IPS-20b (cell line): Measurements from ENCODE around the gene CDKAL1.

Experiments
- H3K27ac ChIP-seq: one replicate; pipeline ENCODE4 v1.5.1; 2013; ENCODE audit warnings: low read length
- H3K27me3 ChIP-seq: 2 replicates; pipeline ENCODE4 v1.6.1; 2013; ENCODE audit warnings: mild to moderate bottlenecking, low read length, inconsistent platforms; ENCODE audit not compliant: insufficient read depth
- H3K36me3 ChIP-seq: 2 replicates; pipeline ENCODE4 v1.6.1; 2013; ENCODE audit warnings: low read depth, mild to moderate bottlenecking, inconsistent platforms, low read length, moderate library complexity; ENCODE audit not compliant: insufficient read depth
- H3K4me1 ChIP-seq: 2 replicates; pipeline ENCODE4 v1.6.1; 2013; ENCODE audit warnings: mild to moderate bottlenecking, control low read depth, inconsistent platforms, low read length, moderate library complexity; ENCODE audit not compliant: insufficient read depth
- H3K4me3 ChIP-seq: 2 replicates; pipeline ENCODE4 v1.5.1; 2013; ENCODE audit warnings: mild to moderate bottlenecking, low read length, inconsistent platforms
- H3K9ac ChIP-seq: 2 replicates; pipeline ENCODE4 v1.6.1; 2013; ENCODE audit warnings: low read depth, mild to moderate bottlenecking, inconsistent platforms, low read length, moderate library complexity
- H3K9me3 ChIP-seq: 2 replicates; pipeline ENCODE4 v1.6.1; 2013; ENCODE audit warnings: mild to moderate bottlenecking, low read depth, low read length, inconsistent platforms; ENCODE audit not compliant: insufficient read depth

CDKAL1 gene

GRCh38 chr6:20835315-20836010 is 301.2 kb downstream of the CDKAL1 start:
- no peaks in the 10 kb centered on the region for H3K27me3 ChIP-seq
- H3K36me3 ChIP-seq, result no peaks in the 10 kb centered on the region
- H3K9ac ChIP-seq, result no peak overlapping the region
- H3K9me3 ChIP-seq, result no peaks in the 10 kb centered on the region
- H3K4me3 ChIP-seq, result no peak overlapping the region
- H3K27ac ChIP-seq, result no peak overlapping the region
- H3K4me1 ChIP-seq, result peaks cover 15% of the 10 kb centered on the region

GRCh38 chr6:20837189-20837588 is 302.9 kb downstream of the CDKAL1 start:
- Histone ChIP-seq H3K4me3 (no peak overlapping the region), H3K4me1 (peaks cover 15% of the 10 kb centered on the region), H3K9ac (no peak overlapping the region), H3K9me3 (no peaks in the 10 kb centered on the region), H3K36me3 (no peaks in the 10 kb centered on the region), H3K27ac (no peak overlapping the region), H3K27me3 (no peaks in the 10 kb centered on the region)

GRCh38 chr6:20838113-20838512 is 303.9 kb downstream of the CDKAL1 start:
- no peaks in the 10 kb centered on the region for H3K27me3 ChIP-seq
- H3K27ac ChIP-seq, result no peak overlapping the region
- H3K9ac ChIP-seq, result no peak overlapping the region
- no peaks in the 10 kb centered on the region for H3K9me3 ChIP-seq
- peaks cover 15% of the 10 kb centered on the region for H3K4me1 ChIP-seq
- no peak overlapping the region for H3K4me3 ChIP-seq
- no peaks in the 10 kb centered on the region for H3K36me3 ChIP-seq

GRCh38 chr6:20839630-20840029 is 305.4 kb downstream of the CDKAL1 start:
- H3K9ac ChIP-seq, result no peak overlapping the region
- no peaks in the 10 kb centered on the region for H3K9me3 ChIP-seq
- H3K4me3 ChIP-seq, result no peak overlapping the region
- H3K36me3 ChIP-seq, result no peaks in the 10 kb centered on the region
- no peaks in the 10 kb centered on the region for H3K27me3 ChIP-seq
- peaks cover 3% of the 10 kb centered on the region for H3K4me1 ChIP-seq
- H3K27ac ChIP-seq, result no peak overlapping the region

- no peak overlapping the region for H3K4me3 ChIP-seq
- H3K9ac ChIP-seq, result no peak overlapping the region
- no peaks in the 10 kb centered on the region for H3K27me3 ChIP-seq
- H3K27ac ChIP-seq, result no peak overlapping the region
- no peaks in the 10 kb centered on the region for H3K9me3 ChIP-seq
- no peaks in the 10 kb centered on the region for H3K36me3 ChIP-seq
- no peaks in the 10 kb centered on the region for H3K4me1 ChIP-seq
These were observed 306.4 kb downstream of the CDKAL1 start for GRCh38 chr6:20840675-20841074.

- Histone ChIP-seq H3K27me3 (no peaks in the 10 kb centered on the region), H3K9me3 (no peaks in the 10 kb centered on the region), H3K36me3 (no peaks in the 10 kb centered on the region), H3K27ac (no peak overlapping the region), H3K4me1 (0 out of 2 replicates have a peak, but pooled peaks cover 3% of the 10 kb centered on the region), H3K9ac (no peak overlapping the region), H3K4me3 (no peak overlapping the region)
These were observed 307.5 kb downstream of the CDKAL1 start for GRCh38 chr6:20841806-20842205.

- H3K36me3 ChIP-seq, result no peaks in the 10 kb centered on the region
- no peak overlapping the region for H3K9ac ChIP-seq
- no peaks in the 10 kb centered on the region for H3K27me3 ChIP-seq
- H3K4me3 ChIP-seq, result no peak overlapping the region
- no peak overlapping the region for H3K27ac ChIP-seq
- 0 out of 2 replicates have a peak, but pooled peaks cover 4% of the 10 kb centered on the region for H3K4me1 ChIP-seq
- no peaks in the 10 kb centered on the region for H3K9me3 ChIP-seq
These were observed 311.3 kb downstream of the CDKAL1 start for GRCh38 chr6:20845592-20845991.

GRCh38 chr6:20846602-20847028 is 312.4 kb downstream of the CDKAL1 start:
- Histone ChIP-seq H3K4me1 (0 out of 2 replicates have a peak, but pooled peaks cover 4% of the 10 kb centered on the region), H3K27me3 (no peaks in the 10 kb centered on the region), H3K27ac (no peak overlapping the region), H3K9me3 (no peaks in the 10 kb centered on the region), H3K4me3 (no peak overlapping the region), H3K36me3 (no peaks in the 10 kb centered on the region), H3K9ac (no peak overlapping the region)

GRCh38 chr6:20847904-20848303 is 313.6 kb downstream of the CDKAL1 start:
- Histone ChIP-seq H3K4me1 (0 out of 2 replicates have a peak, but pooled peaks cover 4% of the 10 kb centered on the region), H3K9ac (no peak overlapping the region)

GRCh38 chr6:20850686-20851416 is 316.6 kb downstream of the CDKAL1 start:
- Histone ChIP-seq H3K4me3 (no peak overlapping the region), H3K27me3 (no peaks in the 10 kb centered on the region), H3K36me3 (no peaks in the 10 kb centered on the region), H3K9me3 (no peaks in the 10 kb centered on the region), H3K4me1 (peaks cover 19% of the 10 kb centered on the region; the same call in 1 of the 2 replicates), H3K27ac (no peak overlapping the region), H3K9ac (no peak overlapping the region)

More at GRCh38 chr6:20847904-20848303, 313.6 kb downstream of the CDKAL1 start:
- Histone ChIP-seq H3K36me3 (no peaks in the 10 kb centered on the region), H3K27me3 (no peaks in the 10 kb centered on the region), H3K9me3 (no peaks in the 10 kb centered on the region), H3K4me3 (no peak overlapping the region), H3K27ac (no peak overlapping the region)

GRCh38 chr6:20851795-20852194 is 317.5 kb downstream of the CDKAL1 start:
- H3K27me3 ChIP-seq, result no peaks in the 10 kb centered on the region
- H3K27ac ChIP-seq, result no peak overlapping the region
- H3K36me3 ChIP-seq, result no peaks in the 10 kb centered on the region
- H3K4me3 ChIP-seq, result no peak overlapping the region
- H3K9ac ChIP-seq, result no peak overlapping the region
- peaks cover 16% of the 10 kb centered on the region; the same call in 1 of the 2 replicates for H3K4me1 ChIP-seq
- H3K9me3 ChIP-seq, result no peaks in the 10 kb centered on the region

GRCh38 chr6:20853828-20854227 is 319.6 kb downstream of the CDKAL1 start:
- Histone ChIP-seq H3K4me1 (peaks cover 20% of the 10 kb centered on the region), H3K4me3 (no peak overlapping the region), H3K9me3 (no peaks in the 10 kb centered on the region), H3K36me3 (no peaks in the 10 kb centered on the region), H3K27me3 (no peaks in the 10 kb centered on the region), H3K27ac (no peak overlapping the region), H3K9ac (no peak overlapping the region; the same call in 1 of the 2 replicates)
